Right atrium auricular region (tissue), 2 donors: ENCODE data around the gene AMFR. TPM values are rescaled to one million over a fixed set of nuclear protein-coding genes. Genes with fewer than 3 reads are reported as not detected.
"Not testable (repeated sequence)": the region's sequence is repeated elsewhere in the genome, so short reads cannot be mapped to it uniquely, and the experiment has no call there.

Experiments used
- DNase-seq: peaks from one replicate; pipeline ENCODE4 v3.0.0-alpha.2; 2019; ENCODE audit warnings: low spot score
- H3K27ac ChIP-seq, 2 donors: fragments of 200-600 bp; sonication (generic); 1 replicate in 1 of 2; 2 replicates in 1 of 2; pipeline ENCODE4 v1.5.1; 2016 to 2019
- H3K27me3 ChIP-seq, 2 donors: fragments of 200-600 bp; sonication (generic); one replicate each; pipeline versions ENCODE4 v1.5.1 to v1.6.0; 2017 to 2019
- H3K36me3 ChIP-seq: fragments of 200-600 bp; sonication (generic); one replicate; pipeline ENCODE4 v1.5.1; 2016
- H3K4me1 ChIP-seq, 2 donors: fragments of 200-600 bp; sonication (generic); one replicate each; pipeline versions ENCODE4 v1.5.1 to v1.6.0; 2017 to 2019
- H3K4me3 ChIP-seq, 2 donors: fragments of 200-600 bp; sonication (generic); 1 replicate in 1 of 2; 2 replicates in 1 of 2; pipeline ENCODE4 v1.5.1; 2017 to 2019; ENCODE audit warnings: mild to moderate bottlenecking in 1 of 2, moderate library complexity in 1 of 2
- H3K9me3 ChIP-seq, 2 donors: fragments of 200-600 bp; sonication (generic); one replicate each; pipeline ENCODE4 v1.5.1; 2019
- total RNA-seq, 2 donors: library from RNA; depleted of rRNA; stranded (reverse); fragments of >200 nt; gene quantifications; one replicate each; pipeline ENCODE4 v1.1.0, GENCODE V29; 2016
- TF ChIP-seq, protein P1 (sequence below), 2 donors: fragments of 200-600 bp; sonication (generic); IDR thresholded peaks; one replicate each; pipeline ENCODE4 v1.5.1; 2019; ENCODE audit warnings: antibody characterized with exemption in 2 of 2

Gene AMFR
- total RNA-seq, 2 donors from 2014 or later: 110 to 153 TPM

DNA sequence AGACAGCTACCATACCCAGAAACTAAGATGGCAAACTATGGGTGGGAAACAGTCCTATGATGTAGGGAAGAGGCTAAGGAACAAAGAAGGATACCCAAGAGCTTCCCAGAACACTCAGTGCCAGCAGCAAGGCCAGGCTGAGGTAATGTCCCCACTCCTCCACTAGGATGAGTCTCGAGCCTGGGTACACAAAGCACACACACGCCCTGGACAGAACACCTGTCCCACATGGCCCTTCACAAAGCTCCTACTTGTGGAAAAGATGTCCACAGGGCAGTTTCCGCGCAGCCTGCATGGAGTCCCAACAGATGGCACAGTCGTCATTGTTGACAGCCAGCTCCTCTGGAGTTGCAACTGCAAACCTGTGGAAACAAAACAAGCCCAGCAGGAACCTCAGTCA is 23.9 kb downstream of the AMFR start:
- no peaks in the 10 kb centered on the region for H3K4me1 ChIP-seq
- DNase-seq: no peak
- peaks cover 54% of the 10 kb centered on the region for H3K36me3 ChIP-seq
- H3K27ac ChIP-seq: no peak overlapping the region
- TF ChIP-seq, protein P1, sequence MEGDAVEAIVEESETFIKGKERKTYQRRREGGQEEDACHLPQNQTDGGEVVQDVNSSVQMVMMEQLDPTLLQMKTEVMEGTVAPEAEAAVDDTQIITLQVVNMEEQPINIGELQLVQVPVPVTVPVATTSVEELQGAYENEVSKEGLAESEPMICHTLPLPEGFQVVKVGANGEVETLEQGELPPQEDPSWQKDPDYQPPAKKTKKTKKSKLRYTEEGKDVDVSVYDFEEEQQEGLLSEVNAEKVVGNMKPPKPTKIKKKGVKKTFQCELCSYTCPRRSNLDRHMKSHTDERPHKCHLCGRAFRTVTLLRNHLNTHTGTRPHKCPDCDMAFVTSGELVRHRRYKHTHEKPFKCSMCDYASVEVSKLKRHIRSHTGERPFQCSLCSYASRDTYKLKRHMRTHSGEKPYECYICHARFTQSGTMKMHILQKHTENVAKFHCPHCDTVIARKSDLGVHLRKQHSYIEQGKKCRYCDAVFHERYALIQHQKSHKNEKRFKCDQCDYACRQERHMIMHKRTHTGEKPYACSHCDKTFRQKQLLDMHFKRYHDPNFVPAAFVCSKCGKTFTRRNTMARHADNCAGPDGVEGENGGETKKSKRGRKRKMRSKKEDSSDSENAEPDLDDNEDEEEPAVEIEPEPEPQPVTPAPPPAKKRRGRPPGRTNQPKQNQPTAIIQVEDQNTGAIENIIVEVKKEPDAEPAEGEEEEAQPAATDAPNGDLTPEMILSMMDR (IDR thresholded peaks at IDR 0.05): no peak
- no peak overlapping the region for H3K4me3 ChIP-seq
- H3K27me3 ChIP-seq: no peaks in the 10 kb centered on the region
- no peaks in the 10 kb centered on the region for H3K9me3 ChIP-seq

DNA sequence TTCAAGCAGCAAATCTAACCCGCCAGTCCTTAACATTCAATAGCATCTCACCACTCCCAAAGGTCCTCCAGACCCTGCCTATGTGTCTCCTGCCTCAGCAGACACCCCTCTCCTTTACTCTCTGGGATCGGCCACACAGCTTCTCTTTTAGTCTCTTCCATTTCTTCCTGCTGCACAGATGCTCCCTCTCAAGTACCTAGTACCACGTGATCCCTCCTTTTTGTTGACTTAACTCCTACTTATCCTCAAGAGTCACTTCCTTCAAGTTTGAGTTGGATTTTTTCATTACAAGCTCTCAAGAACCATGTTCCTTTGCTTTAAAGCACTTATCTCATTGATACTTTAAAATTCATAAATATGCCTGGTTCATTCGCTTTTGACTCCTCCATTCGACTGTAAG is 24.9 kb downstream of the AMFR start:
- DNase-seq: no peak
- no peak overlapping the region for H3K27ac ChIP-seq
- no peaks in the 10 kb centered on the region for H3K27me3 ChIP-seq
- H3K9me3 ChIP-seq: no peaks in the 10 kb centered on the region
- H3K4me3 ChIP-seq: no peak overlapping the region
- H3K36me3 ChIP-seq: peaks cover 54% of the 10 kb centered on the region
- TF ChIP-seq, protein P1 (IDR thresholded peaks at IDR 0.05): no peak
- H3K4me1 ChIP-seq: no peaks in the 10 kb centered on the region

DNA sequence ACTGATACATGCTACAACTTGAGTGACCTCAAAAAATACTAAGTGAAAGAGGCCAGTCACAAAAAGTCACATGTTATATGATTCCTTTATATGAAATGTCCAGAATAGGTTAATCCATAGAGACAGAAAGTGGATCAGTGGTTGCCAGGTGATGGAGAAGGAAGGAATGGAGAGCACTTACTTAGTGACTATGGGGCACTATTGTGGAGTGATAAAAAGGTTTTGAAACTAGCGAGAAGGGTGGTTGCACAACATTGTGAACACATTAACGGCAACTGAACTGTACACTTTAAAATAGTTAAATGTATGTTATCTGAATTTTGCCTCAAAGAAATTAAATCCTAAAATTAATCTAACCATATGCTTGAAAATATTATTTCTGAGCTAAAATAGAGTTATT is 25.9 kb downstream of the AMFR start:
- Histone ChIP-seq H3K4me1 (no peaks in the 10 kb centered on the region), H3K27ac (no peak overlapping the region), H3K27me3 (no peaks in the 10 kb centered on the region), H3K9me3 (no peaks in the 10 kb centered on the region), H3K4me3 (no peak overlapping the region), H3K36me3 (peaks cover 47% of the 10 kb centered on the region)
- DNase-seq: no peak
- TF ChIP-seq, protein P1 (IDR thresholded peaks at IDR 0.05): no peak

DNA sequence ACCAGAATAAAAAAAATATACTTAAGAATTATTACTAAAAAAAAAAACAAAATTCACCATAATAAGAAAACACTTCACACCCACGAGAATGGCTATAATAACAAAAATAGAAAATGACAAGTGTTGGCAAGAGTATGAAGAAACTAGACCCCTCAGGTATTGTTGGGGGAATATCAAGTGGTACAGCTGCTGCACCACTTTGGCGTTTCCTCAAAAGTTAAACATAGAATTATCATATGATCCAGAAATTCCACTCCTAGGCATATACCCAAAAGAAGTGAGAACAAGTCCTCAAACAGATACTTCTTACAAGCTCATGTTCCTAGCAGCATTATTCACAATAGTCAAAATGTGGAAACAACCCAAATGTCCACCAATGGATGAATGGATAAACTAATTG is 26.3 kb downstream of the AMFR start:
- TF ChIP-seq, protein P1 (IDR thresholded peaks at IDR 0.05): no peak

DNA sequence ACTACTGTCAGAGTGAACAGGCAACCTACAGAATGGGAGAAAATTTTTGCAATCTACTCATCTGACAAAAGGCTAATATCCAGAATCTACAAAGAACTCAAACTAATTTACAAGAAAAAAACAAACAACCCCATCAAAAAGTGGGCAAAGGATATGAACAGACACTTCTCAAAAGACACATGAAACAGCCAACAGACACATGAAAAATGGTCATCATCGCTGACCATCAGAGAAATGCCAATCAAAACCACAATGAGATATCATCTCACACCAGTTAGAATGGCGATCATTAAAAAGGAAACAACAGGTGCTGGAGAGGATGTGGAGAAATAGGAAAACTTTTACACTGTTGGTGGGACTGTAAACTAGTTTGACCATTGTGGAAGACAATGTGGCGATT is 28.6 kb downstream of the AMFR start:
- H3K27ac ChIP-seq, H3K27me3 ChIP-seq, H3K4me3 ChIP-seq, H3K4me1 ChIP-seq, H3K9me3 ChIP-seq, DNase-seq: not testable (repeated sequence)
- peaks cover 28% of the 10 kb centered on the region for H3K36me3 ChIP-seq

More for the DNA sequence above, 26.3 kb downstream of the AMFR start:
- DNase-seq: no peak
- Histone ChIP-seq H3K27me3 (no peaks in the 10 kb centered on the region), H3K4me3 (no peak overlapping the region), H3K4me1 (no peaks in the 10 kb centered on the region), H3K27ac (no peak overlapping the region), H3K9me3 (no peaks in the 10 kb centered on the region), H3K36me3 (peaks cover 43% of the 10 kb centered on the region)

DNA sequence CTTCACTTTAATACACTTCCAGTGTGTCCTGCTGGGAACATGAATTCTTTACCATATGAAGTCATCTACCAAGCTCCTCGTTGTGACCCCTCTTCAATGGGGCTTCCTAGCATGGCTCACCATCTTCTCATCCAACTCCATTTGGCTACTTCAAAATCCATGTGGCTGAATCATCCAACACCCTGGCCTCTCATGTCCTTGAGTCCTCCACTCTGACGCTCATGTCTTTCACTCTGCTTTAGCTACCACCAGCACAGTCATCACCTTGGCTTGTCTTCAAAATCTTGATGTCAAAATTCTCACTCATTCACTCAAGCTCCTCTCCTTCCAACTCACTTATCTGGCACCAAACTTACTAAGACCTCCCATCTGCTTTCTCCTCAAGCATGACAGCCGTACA is 35.8 kb downstream of the AMFR start:
- no peaks in the 10 kb centered on the region for H3K9me3 ChIP-seq
- H3K27ac ChIP-seq: no peak overlapping the region
- H3K36me3 ChIP-seq: peaks cover 58% of the 10 kb centered on the region
- H3K4me3 ChIP-seq: no peak overlapping the region
- H3K4me1 ChIP-seq: no peaks in the 10 kb centered on the region
- no peaks in the 10 kb centered on the region for H3K27me3 ChIP-seq
- TF ChIP-seq, protein P1 (IDR thresholded peaks at IDR 0.05): no peak
- DNase-seq: no peak
